Stimulated activated CD4-positive, alpha-beta T cell treated with anti-CD3 and anti-CD28 coated beads, Interleukin-12 subunit alpha, Interleukin-12 subunit beta, amount 100 ng/mL, for 24 hours (primary cell): ENCODE data around the gene FRZB.

Source experiments
- DNase-seq, 2 experiments: peaks; one replicate each; pipeline ENCODE4 v3.0.0-alpha.2; 2020; ENCODE audit warnings: low read depth in 2 of 2

The FRZB gene

GRCh38 chr2:182845794-182846417 lies 20.5 kb downstream of the FRZB start:
- DNase-seq = no peak

GRCh38 chr2:182836451-182836850 lies 30.0 kb downstream of the FRZB start:
- DNase-seq = no peak

GRCh38 chr2:182834293-182834692 lies 32.1 kb downstream of the FRZB start:
- no peak for DNase-seq

- DNase-seq = no peak
Observed at GRCh38 chr2:182833084-182833854, 33.2 kb downstream of the FRZB start.

- no peak for DNase-seq
Observed at GRCh38 chr2:182831921-182832320, 34.5 kb downstream of the FRZB start.

GRCh38 chr2:182831101-182831500 lies 35.3 kb downstream of the FRZB start:
- DNase-seq = no peak

- no peak for DNase-seq
Observed at GRCh38 chr2:182827182-182827879, 39.1 kb downstream of the FRZB start.

- DNase-seq = no peak
Observed at GRCh38 chr2:182826496-182826895, 39.9 kb downstream of the FRZB start.

GRCh38 chr2:182826064-182826463 lies 40.4 kb downstream of the FRZB start:
- DNase-seq = no peak

- DNase-seq = no peak
Observed at GRCh38 chr2:182824767-182825158, 41.7 kb downstream of the FRZB start.

GRCh38 chr2:182824056-182824766 lies 42.2 kb downstream of the FRZB start:
- no peak for DNase-seq

GRCh38 chr2:182822733-182823132 lies 43.7 kb downstream of the FRZB start:
- no peak for DNase-seq

- DNase-seq = no peak
Observed at GRCh38 chr2:182821182-182821581, 45.3 kb downstream of the FRZB start.

GRCh38 chr2:182819412-182819811 lies 47.0 kb downstream of the FRZB start:
- DNase-seq = no peak

GRCh38 chr2:182818925-182819324 lies 47.5 kb downstream of the FRZB start:
- DNase-seq = no peak

- DNase-seq = no peak
Observed at GRCh38 chr2:182818501-182818900, 47.9 kb downstream of the FRZB start.

- DNase-seq = no peak
Observed at GRCh38 chr2:182817558-182817957, 48.9 kb downstream of the FRZB start.

- DNase-seq = no peak
Observed at GRCh38 chr2:182816866-182817265, 49.6 kb downstream of the FRZB start.

GRCh38 chr2:182814804-182815203 lies 51.6 kb downstream of the FRZB start:
- no peak for DNase-seq

- DNase-seq = no peak
Observed at GRCh38 chr2:182814380-182814779, 52.1 kb downstream of the FRZB start.

- DNase-seq = no peak
Observed at GRCh38 chr2:182810087-182810486, 56.4 kb downstream of the FRZB start.

- no peak for DNase-seq
Observed at GRCh38 chr2:182807319-182807718, 59.1 kb downstream of the FRZB start.
